Adrenal gland (tissue), 12 donors: Measurements from ENCODE around the gene CCL19. TPM values are rescaled to one million over a fixed set of nuclear protein-coding genes. Genes with fewer than 3 reads are reported as not detected.
A peak's percentile ranks its signal among the peaks of the same experiment; 100 is the strongest.

Experiments used
- DNase-seq, 7 donors: peaks; one replicate each; pipeline ENCODE4 v3.0.0-alpha.2; 2019 to 2020
- H3K27ac ChIP-seq, 5 donors: fragments of 200-600 bp; sonication (generic) in 4 of 5; 1 replicate in 3 of 5; 2 replicates in 2 of 5; pipeline versions ENCODE4 v1.5.1 to v1.8.0; 2016 to 2020; ENCODE audit warnings: mild to moderate bottlenecking in 1 of 5
- H3K27me3 ChIP-seq: fragments of 200-600 bp; 2 replicates; pipeline ENCODE4 v1.8.0; 2021
- H3K36me3 ChIP-seq, 2 donors: fragments of 200-600 bp; replicated peaks in 1 of 2; 1 replicate in 1 of 2; 2 replicates in 1 of 2; pipeline versions ENCODE4 v1.5.1 to v1.8.0; 2018 to 2022
- H3K4me1 ChIP-seq, 2 donors: fragments of 200-600 bp; replicated peaks in 1 of 2; 1 replicate in 1 of 2; 2 replicates in 1 of 2; pipeline versions ENCODE4 v1.5.1 to v1.8.0; 2018 to 2021
- H3K4me3 ChIP-seq, 4 donors: fragments of 200-600 bp; sonication (generic) in 3 of 4; one replicate each; pipeline ENCODE4 v1.5.1; 2016 to 2018
- H3K9me3 ChIP-seq, 3 donors: fragments of 200-600 bp; sonication (generic) in 1 of 3; replicated peaks in 1 of 3; 1 replicate in 2 of 3; 2 replicates in 1 of 3; pipeline versions ENCODE4 v1.5.1 to v1.8.0; 2016 to 2021
- CTCF ChIP-seq, 6 experiments: fragments of 450-650 bp in 4 of 6; fragments of 200-600 bp in 2 of 6; sonication (generic) in 1 of 6; IDR thresholded peaks; 1 replicate in 5 of 6; 2 replicates in 1 of 6; pipeline versions ENCODE4 v1.5.1 to v1.8.0; 2016 to 2021; ENCODE audit warnings: antibody characterized with exemption in 6 of 6, mild to moderate bottlenecking in 2 of 6, moderate library complexity in 1 of 6
- POLR2A ChIP-seq, 2 donors: fragments of 450-650 bp; IDR thresholded peaks; one replicate each; pipeline ENCODE4 v1.6.1; 2017; ENCODE audit warnings: antibody characterized with exemption in 2 of 2, mild to moderate bottlenecking in 2 of 2, moderate library complexity in 1 of 2
- WGBS, 4 donors: extraction: QIAGEN DNeasy Blood & Tissue Kit in 2 of 4; methylation state at CpG; one replicate each; pipeline versions ENCODE4 v1.1.5 to v1.1.7; 2013 to 2017; 5-methylcytosine and 5-hydroxymethylcytosine counted together
- intact Hi-C, 2 donors: fragments of 100-400 bp; cut with DNase I; formaldehyde crosslinking; loops; one replicate each; pipeline versions ENCODE4 v1.14.1 to v1.15.0; 2022 to 2023
- polyA plus RNA-seq, 3 donors: library from polyadenylated mRNA; stranded (reverse); fragments of 200-250 nt in 2 of 3; fragments of 350-450 nt in 1 of 3; fragmentation: Illumina TruSeq in 1 of 3; extraction: RNeasy Lipid Tissue Mini Kit (QIAGEN cat#74804) in 1 of 3; gene quantifications; one replicate each; pipeline ENCODE4 v1.2.3, GENCODE V29; 2013 to 2014
- total RNA-seq, 9 donors: library from RNA; depleted of rRNA in 4 of 9; stranded (reverse); fragments of >200 nt in 4 of 9; fragments of 120-200 nt in 1 of 9; fragmentation: NEBNext Ultra II Directional in 1 of 9; extraction: Animal tissue kit (Norgen Biotek cat#: 25700) in 1 of 9; gene quantifications; one replicate each; pipeline versions ENCODE4 v1.1.0 to v1.2.4, GENCODE V29; 2013 to 2023
- donor health status: healthy with polysubstance abuse.
- donor health status: Bipolar disorder and iron deficiency.
- donor health status: DM: yes; HTN: yes; CAD: no.
- donor health status: DM: no; HTN: no; CAD: no.
- donor health status: DM: no; HTN: no; CAD: no.
- donor health status: DM: yes; HTN: yes; CAD: no.

CCL19 gene
- total and polyA plus RNA-seq, 12 donors: 0.39 to 23.3 (median 5.0) TPM; not detected in 6

GRCh38 chr9:34651876-34652601 lies 39.0 kb downstream of the CCL19 start, which contains the start of gene IL11RA:
Gene IL11RA, plus strand, starts transcription at chr9:34652185. Its CDS starts 3,033 bp downstream, at chr9:34655218.
- Histone ChIP-seq H3K36me3 (peaks cover 0 to 26% of the 10 kb centered on the region in 2 donors), H3K27me3 (no peaks in the 10 kb centered on the region), H3K4me3 (peak within 1 kb of the TSS in 1 of 4 donors; percentile 30), H3K9me3 (no peaks in the 10 kb centered on the region), H3K4me1 (peaks cover 40 to 50% of the 10 kb centered on the region in 2 donors), H3K27ac (peak within 1 kb of the TSS; percentile 14 to 87 (median 69))
- no peak for TF ChIP-seq CTCF (IDR thresholded peaks at IDR 0.05)
- TF ChIP-seq POLR2A (IDR thresholded peaks at IDR 0.05): peak in 1 of 2 donors; percentile 55
- 0 to 11% (median 6%) methylated on average over 9 to 24 of the region's 24 CpGs for WGBS, 4 donors
- intact Hi-C loops: loop anchor here in 1 of 2 donors (10.0 kb wide), 1 partner anchor 53 kb away; no protein-coding TSS in a partner anchor
- peak; percentile 89 to 96 (median 91) for DNase-seq

- Histone ChIP-seq H3K9me3 (no peaks in the 10 kb centered on the region), H3K4me1 (peaks cover 41 to 52% of the 10 kb centered on the region in 2 donors), H3K27me3 (no peaks in the 10 kb centered on the region), H3K27ac (peak overlapping the region; percentile 14 to 87 (median 69)), H3K36me3 (peaks cover 0 to 26% of the 10 kb centered on the region in 2 donors), H3K4me3 (peak overlapping the region in 1 of 4 donors; percentile 30)
- TF ChIP-seq POLR2A (IDR thresholded peaks at IDR 0.05) (no peak), CTCF (IDR thresholded peaks at IDR 0.05) (no peak)
- intact Hi-C loops: loop anchor here in 1 of 2 donors (10.0 kb wide), 1 partner anchor 53 kb away; no protein-coding TSS in a partner anchor
- DNase-seq: peak; percentile 55 to 78 (median 70)
- 33 to 50% (median 37%) methylated on average over 4 of the region's 4 CpGs for WGBS, 4 donors
Measured at GRCh38 chr9:34651321-34651720, 39.8 kb downstream of the CCL19 start.

- H3K4me1 ChIP-seq: peaks cover 45 to 57% of the 10 kb centered on the region in 2 donors
- DNase-seq: peak; percentile 34 to 66 (median 56)
- intact Hi-C loops: loop anchor here in 1 of 2 donors (10.0 kb wide), 1 partner anchor 54 kb away; no protein-coding TSS in a partner anchor
- peak overlapping the region in 3 of 5 donors; percentile 69 to 87 (median 73) for H3K27ac ChIP-seq
- no peak overlapping the region for H3K4me3 ChIP-seq
- H3K9me3 ChIP-seq: no peaks in the 10 kb centered on the region
- WGBS, 4 donors: 39 to 86% (median 60%) methylated on average over 2 to 5 of the region's 5 CpGs
- no peaks in the 10 kb centered on the region for H3K27me3 ChIP-seq
- TF ChIP-seq POLR2A (IDR thresholded peaks at IDR 0.05) (no peak), CTCF (IDR thresholded peaks at IDR 0.05) (no peak)
- peaks cover 0 to 26% of the 10 kb centered on the region in 2 donors for H3K36me3 ChIP-seq
Measured at GRCh38 chr9:34650816-34651215, 40.3 kb downstream of the CCL19 start.

GRCh38 chr9:34648673-34649072 lies 42.4 kb downstream of the CCL19 start:
- no peak for DNase-seq
- intact Hi-C loops: no loop called here
- TF ChIP-seq POLR2A (IDR thresholded peaks at IDR 0.05): no peak
- TF ChIP-seq CTCF (IDR thresholded peaks at IDR 0.05): no peak
- H3K27ac ChIP-seq: no peak overlapping the region
- no peaks in the 10 kb centered on the region for H3K27me3 ChIP-seq
- H3K4me1 ChIP-seq: peaks cover 45 to 49% of the 10 kb centered on the region in 2 donors
- peaks cover 0 to 26% of the 10 kb centered on the region in 2 donors for H3K36me3 ChIP-seq
- H3K9me3 ChIP-seq: no peaks in the 10 kb centered on the region
- no peak overlapping the region for H3K4me3 ChIP-seq
- WGBS, 4 donors: 85 to 99% (median 92%) methylated on average over 3 to 8 of the region's 8 CpGs
